Islet of Langerhans (tissue), 1 donor: Measurements from ENCODE around the gene CCSAP.
"Not testable (repeated sequence)": the region's sequence is repeated elsewhere in the genome, so short reads cannot be mapped to it uniquely, and the experiment has no call there.

Experiments
- FAIRE-seq: peaks from one replicate; lab custom pipeline; 2011; peaks lifted over from hg19 to GRCh38; lab: Jason Lieb, UNC

CCSAP gene

GRCh38 chr1:229325853-229326487 is 16.9 kb downstream of the CCSAP start:
- no peak for FAIRE-seq

DNA sequence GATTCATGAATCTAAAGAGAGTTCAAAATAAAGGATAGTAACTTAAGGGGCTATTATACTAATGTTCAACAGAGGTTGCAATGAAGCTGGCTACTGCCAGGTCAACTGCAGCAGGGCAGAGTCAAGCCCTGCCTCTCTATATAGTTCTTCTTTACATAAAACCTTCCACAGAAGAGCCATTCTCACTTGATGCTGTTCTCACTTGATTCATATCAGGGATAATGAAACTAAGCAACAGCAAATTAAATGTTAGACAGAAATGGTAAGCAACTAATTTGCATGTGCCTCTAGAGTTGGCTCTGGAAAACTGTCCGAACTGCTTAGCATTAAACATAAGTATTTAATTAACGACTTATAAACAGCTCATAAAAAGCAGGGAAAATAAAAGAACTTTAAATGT is 17.4 kb downstream of the CCSAP start:
- FAIRE-seq: no peak

- no peak for FAIRE-seq
These were observed 18.8 kb downstream of the CCSAP start for GRCh38 chr1:229323885-229324553.

DNA sequence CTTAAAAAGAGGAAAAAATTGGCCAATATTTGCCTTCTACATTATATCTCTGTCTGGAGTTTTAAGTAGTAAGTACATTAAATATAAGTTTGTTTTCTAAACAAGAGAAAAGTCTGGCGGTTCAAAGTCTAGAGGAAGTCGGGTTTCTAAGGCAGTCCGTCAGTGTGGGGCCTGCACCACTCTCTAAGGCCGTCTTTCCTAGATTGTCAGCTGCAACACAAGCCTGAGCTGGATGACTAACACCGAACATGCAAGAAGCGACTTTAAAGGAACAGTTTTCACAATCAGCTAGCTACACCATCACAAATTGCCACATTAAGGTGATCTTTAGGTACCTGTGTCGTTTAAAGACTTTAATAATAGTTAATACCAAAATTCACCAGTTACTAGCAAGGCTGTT is 19.6 kb downstream of the CCSAP start:
- no peak for FAIRE-seq

DNA sequence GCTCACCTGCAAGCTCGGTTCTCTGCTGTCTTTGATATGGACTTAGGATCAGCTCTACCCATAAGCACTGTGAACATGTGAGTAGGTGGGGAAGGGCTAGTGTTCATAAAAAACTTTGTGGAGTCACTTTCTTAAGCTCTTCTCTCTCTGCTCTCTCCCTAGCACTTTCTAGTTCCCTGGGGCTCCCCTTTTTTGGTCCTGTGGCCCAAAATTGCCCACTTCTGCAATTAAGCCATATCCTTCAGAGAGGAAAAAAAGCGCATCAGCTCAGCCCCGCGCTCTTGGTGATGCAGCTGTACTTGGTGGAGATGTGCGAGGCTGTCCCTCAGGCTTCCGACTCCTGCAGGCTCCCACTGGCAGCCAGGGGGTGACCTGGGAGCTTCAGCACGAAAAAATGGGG is 23.4 kb downstream of the CCSAP start:
- no peak for FAIRE-seq

GRCh38 chr1:229318056-229318455 is 24.8 kb downstream of the CCSAP start:
- no peak for FAIRE-seq

- FAIRE-seq: no peak
These were observed 26.7 kb downstream of the CCSAP start for GRCh38 chr1:229316166-229316565.

DNA sequence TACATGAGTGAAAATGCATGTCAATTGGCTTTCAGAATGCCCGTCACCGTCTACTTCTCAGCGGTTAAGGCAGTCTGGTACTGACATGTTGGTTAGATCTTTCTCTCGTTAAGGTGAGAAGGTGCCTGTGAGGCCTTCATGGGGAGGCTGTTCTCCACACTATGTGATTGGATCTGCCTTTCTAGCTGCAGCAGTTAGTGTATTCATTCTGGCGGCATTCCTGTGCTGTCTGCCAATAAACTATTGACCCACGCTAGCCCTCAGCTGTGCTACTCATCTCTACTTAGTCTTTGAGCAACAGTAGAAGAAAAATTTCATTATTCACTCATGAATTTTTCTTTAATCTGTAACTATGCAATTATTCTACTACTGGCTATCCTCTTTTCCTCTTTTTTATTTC is 32.0 kb downstream of the CCSAP start:
- no peak for FAIRE-seq

GRCh38 chr1:229309684-229310083 is 33.2 kb downstream of the CCSAP start:
- FAIRE-seq: no peak

GRCh38 chr1:229309074-229309473 is 33.8 kb downstream of the CCSAP start:
- no peak for FAIRE-seq

DNA sequence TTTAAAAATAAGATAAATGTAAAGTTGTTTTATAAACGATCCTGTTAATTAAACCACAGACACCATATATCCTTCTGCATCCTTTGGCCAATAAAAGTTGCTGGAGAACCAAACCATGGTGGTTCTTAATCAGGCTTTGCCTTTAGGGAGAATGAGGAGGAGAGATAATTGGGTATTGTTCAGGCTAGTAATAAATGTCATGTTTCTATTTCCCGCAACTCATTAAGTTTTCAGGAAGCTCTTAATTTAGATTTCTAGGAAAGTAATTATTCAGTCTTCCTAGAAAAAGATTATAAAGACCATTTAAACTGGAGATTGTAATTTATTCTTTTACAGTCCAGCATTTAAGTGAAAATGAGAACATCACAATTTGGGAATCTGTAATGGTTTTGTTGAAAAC is 37.5 kb downstream of the CCSAP start:
- FAIRE-seq: no peak

- no peak for FAIRE-seq
These were observed 39.0 kb downstream of the CCSAP start for GRCh38 chr1:229303855-229304254.

- FAIRE-seq: no peak
These were observed 40.1 kb downstream of the CCSAP start for GRCh38 chr1:229302740-229303139.

DNA sequence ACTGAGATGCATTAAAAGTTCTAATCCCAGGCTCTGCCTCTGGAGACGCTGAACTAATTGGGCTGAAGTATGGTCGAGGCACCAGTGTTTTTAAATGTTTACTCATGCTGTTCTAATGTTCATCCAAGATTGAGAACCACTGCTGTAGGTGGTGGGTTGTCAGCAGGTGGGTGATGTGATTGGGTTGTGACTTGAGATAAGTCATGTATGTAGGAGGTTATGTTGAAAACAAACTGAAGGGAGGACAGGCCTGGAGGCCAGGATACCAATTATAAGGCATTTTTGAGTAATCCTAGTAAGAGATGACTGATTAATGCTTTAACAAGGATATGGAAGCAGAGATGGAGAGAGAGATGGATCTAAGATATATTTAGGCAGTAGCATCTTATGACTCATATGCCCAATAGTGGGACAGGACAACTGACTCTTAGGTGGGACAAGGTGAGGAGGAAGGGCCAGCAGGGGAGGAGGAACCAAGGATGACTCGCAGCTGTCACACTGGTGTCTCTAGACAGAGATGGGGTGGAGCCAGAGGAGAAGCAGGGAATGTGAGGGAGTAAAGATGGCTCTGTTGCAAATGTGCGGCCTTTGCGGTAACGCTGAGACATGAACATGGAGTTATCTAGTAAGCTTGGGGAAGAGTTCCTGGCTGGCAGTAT is 42.6 kb downstream of the CCSAP start:
- no peak for FAIRE-seq

- no peak for FAIRE-seq
These were observed 43.9 kb downstream of the CCSAP start for GRCh38 chr1:229298887-229299503.

DNA sequence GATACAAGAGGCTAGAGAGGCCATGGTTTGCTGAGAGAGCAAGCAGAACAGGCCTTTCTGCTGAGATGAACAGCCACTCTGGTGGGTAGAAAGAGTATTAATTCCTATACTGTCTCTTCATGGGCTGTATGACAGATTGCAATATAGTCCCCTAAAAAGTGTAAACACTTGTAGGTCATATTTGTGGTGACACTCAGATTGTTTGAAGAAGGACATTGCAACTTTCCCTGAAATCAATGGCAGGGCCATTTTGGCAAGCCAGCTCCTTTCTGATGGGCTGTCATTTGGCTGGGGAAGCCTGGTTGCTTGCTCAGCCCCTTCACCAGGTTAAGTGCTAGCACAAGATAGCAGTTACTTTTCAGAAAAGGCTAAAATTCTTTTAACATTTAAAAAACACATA is 44.4 kb downstream of the CCSAP start:
- FAIRE-seq: no peak

- FAIRE-seq: no peak
These were observed 45.1 kb downstream of the CCSAP start for GRCh38 chr1:229297746-229298145.

GRCh38 chr1:229296541-229296941 is 46.3 kb downstream of the CCSAP start:
- FAIRE-seq: no peak

DNA sequence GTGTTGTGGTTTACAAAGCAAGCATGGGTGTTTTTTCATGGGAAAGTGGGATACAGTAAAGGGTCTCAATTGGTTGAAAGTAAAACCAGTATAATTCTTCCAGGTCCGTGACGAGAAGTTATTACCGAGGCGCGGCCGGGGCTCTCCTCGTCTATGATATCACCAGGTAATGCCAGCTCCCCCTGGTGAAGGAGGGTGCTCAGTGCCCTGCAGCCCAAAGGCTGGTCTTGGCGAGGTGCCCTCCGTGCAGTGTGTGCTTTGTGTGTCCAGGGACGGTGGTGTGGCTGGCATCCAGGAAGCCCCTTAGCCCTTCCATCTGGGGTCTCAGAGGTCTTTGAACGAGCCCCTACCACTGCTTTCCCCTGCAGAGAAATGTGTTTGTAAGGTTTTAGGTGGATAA is 47.1 kb downstream of the CCSAP start:
- FAIRE-seq: no peak

DNA sequence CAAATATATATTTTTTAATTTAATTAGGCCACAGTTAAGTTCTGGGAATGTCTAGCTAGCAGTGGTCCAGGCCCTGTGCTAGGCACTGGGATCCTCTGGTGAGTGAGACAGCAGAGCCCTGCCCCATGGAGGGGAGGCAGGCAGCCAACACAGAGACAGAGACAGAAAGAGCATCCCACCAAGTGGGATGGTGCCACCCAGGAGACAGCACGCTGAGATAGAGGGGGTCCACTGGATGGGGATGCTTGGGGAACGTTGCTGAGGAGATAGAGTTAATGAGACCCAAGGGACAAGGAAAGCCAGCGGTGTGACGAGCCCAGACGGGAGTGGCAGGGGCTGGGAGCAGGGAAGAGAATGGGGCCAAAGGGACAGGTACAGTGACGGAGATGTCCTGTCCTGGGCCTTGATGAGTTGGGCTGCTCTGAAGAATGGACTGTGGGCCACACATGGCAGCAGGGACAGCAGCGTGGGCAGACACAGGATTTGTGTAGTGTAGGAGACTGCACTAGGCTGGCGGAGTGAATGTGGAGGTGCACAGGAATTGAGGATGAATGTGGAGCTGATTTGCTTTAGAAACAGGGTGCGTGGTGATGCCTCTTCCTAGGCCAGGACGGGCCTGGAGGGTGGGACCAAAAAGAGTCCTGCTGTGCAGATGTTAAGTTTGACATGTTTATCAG is 49.2 kb downstream of the CCSAP start:
- FAIRE-seq: no peak

GRCh38 chr1:229291686-229292085 is 51.2 kb downstream of the CCSAP start:
- FAIRE-seq: not testable (repeated sequence)

GRCh38 chr1:229288516-229288915 is 54.3 kb downstream of the CCSAP start:
- FAIRE-seq: peak; percentile 87

DNA sequence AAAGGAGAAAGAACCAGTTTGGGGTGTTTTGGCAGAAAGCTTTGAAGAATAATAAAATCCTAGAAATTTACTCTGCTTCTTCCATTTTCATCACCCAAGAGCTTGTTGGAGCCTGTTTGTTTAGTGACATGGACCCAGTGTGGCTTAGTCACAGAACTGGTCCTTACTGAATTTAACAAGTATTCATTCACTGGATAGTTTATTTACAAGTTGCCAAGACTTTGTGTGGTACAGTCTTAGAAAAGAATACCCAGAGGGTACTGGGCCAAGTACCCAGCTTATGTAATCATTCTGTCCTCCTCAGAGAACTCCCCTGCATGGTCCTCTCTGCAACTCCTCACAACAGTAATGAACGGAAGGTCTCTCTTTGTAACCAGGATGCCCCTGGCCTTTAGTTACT is 55.6 kb downstream of the CCSAP start:
- no peak for FAIRE-seq
